MM.1S (cell line): ENCODE results near the gene IFITM1.

Source experiments
- CTCF ChIP-seq: fragments of 300-600 bp; sonication (generic); IDR thresholded peaks from 2 replicates; pipeline ENCODE4 v1.5.1; 2016; ENCODE audit warnings: antibody characterized with exemption, low read length, mixed read lengths
- EZH2 ChIP-seq: fragments of 300-600 bp; sonication (generic); optimal IDR thresholded peaks from 2 replicates; pipeline ENCODE3; 2017; ENCODE audit warnings: low read depth, mild to moderate bottlenecking, antibody characterized with exemption, low read length, mixed read lengths
- EZH2phosphoT487 ChIP-seq: fragments of 300-600 bp; sonication (generic); IDR thresholded peaks from 2 replicates; pipeline ENCODE4 v1.6.1; 2018; ENCODE audit warnings: antibody characterized with exemption, low read length

GRCh38 chr11:279040-279965 is 34.5 kb upstream of the IFITM1 start:
- no peak for TF ChIP-seq CTCF
- TF ChIP-seq EZH2 = no peak
- TF ChIP-seq EZH2phosphoT487 = no peak
